GM12878 (cell line): Measurements from ENCODE around the gene ZNF512B. TPM values are rescaled to one million over a fixed set of nuclear protein-coding genes. Genes with fewer than 3 reads are reported as not detected.

Source experiments
- CHD2 ChIP-seq: IDR thresholded peaks from 2 replicates; pipeline ENCODE4 v1.6.1; 2011; ENCODE audit warnings: low read depth, low read length, improper control_type of control experiment, borderline replicate concordance
- EZH2 ChIP-seq: IDR thresholded peaks from 2 replicates; pipeline ENCODE4 v1.6.1; 2012; ENCODE audit warnings: low read depth, mild to moderate bottlenecking, control low read depth, inconsistent platforms, low read length, borderline replicate concordance; ENCODE audit not compliant: control insufficient read depth
- HDAC6 ChIP-seq: fragments of 200-600 bp; sonication (generic); IDR thresholded peaks from one replicate; pipeline ENCODE4 v1.8.0; 2017; ENCODE audit warnings: antibody characterized with exemption; ENCODE audit not compliant: unreplicated experiment
- MXI1 ChIP-seq: fragments of 150-350 bp; IDR thresholded peaks from 2 replicates; pipeline ENCODE4 v1.6.1; 2011; ENCODE audit warnings: low read depth, mild to moderate bottlenecking, inconsistent platforms, low read length, improper control_type of control experiment
- NKRF ChIP-seq: fragments of 450-650 bp; conservative IDR thresholded peaks from 2 replicates; pipeline ENCODE4 v1.6.1; 2017; ENCODE audit warnings: mild to moderate bottlenecking, moderate library complexity
- PKNOX1 ChIP-seq: fragments of 450-650 bp; IDR thresholded peaks from 2 replicates; pipeline ENCODE4 v1.6.1; 2016; ENCODE audit warnings: mild to moderate bottlenecking
- RCOR1 ChIP-seq: conservative IDR thresholded peaks from 2 replicates; pipeline ENCODE4 v1.6.1; 2012; ENCODE audit warnings: low read depth, low read length, improper control_type of control experiment
- RELA ChIP-seq: fragments of 450-650 bp; IDR thresholded peaks from 2 replicates; pipeline ENCODE4 v1.8.0; 2014; ENCODE audit warnings: borderline replicate concordance; ENCODE audit not compliant: partially characterized antibody
- SIN3A ChIP-seq: IDR thresholded peaks from 2 replicates; pipeline ENCODE4 v1.6.1; 2012; ENCODE audit warnings: low read depth, low read length, improper control_type of control experiment
- SMAD1 ChIP-seq: fragments of 450-650 bp; IDR thresholded peaks from 2 replicates; pipeline ENCODE4 v1.6.1; 2018; ENCODE audit warnings: mild to moderate bottlenecking, low read depth; ENCODE audit not compliant: partially characterized antibody
- SRF ChIP-seq, 2 experiments: IDR thresholded peaks; 2 replicates each; pipeline ENCODE4 v1.6.1; 2011; ENCODE audit warnings: low read depth in 2 of 2, low read length in 2 of 2, mild to moderate bottlenecking in 1 of 2, moderate library complexity in 1 of 2
- ZBTB11 ChIP-seq: fragments of 450-650 bp; formaldehyde crosslinking; IDR thresholded peaks from 2 replicates; pipeline ENCODE4 v1.5.0; 2022; ENCODE audit warnings: mild to moderate bottlenecking, missing genetic modification characterization
- ZNF217 ChIP-seq: fragments of 450-650 bp; IDR thresholded peaks from 2 replicates; pipeline ENCODE4 v1.6.1; 2017; ENCODE audit warnings: antibody characterized with exemption, mild to moderate bottlenecking
- polyA plus RNA-seq, 11 experiments: library from polyadenylated mRNA; depleted of rRNA in 4 of 11; unstranded in 6 of 11; stranded (reverse) in 5 of 11; fragments of >200 nt; fragmentation: Nextera tagmentation in 4 of 11; fragmentation: Illumina TruSeq in 1 of 11; extraction: Ambion mirVana in 4 of 11; extraction: Trizol in 1 of 11; gene quantifications; 1 replicate in 1 of 11; 2 replicates in 10 of 11; pipeline versions ENCODE4 v1.2.1 to v1.2.3, GENCODE V29; 2011 to 2016; ENCODE audit warnings: inconsistent platforms in 2 of 11, missing spikeins in 2 of 11, low read depth in 1 of 11
- total RNA-seq, 4 experiments: library from RNA; depleted of rRNA in 3 of 4; stranded (reverse); fragments of >200 nt in 3 of 4; fragmentation: Illumina TruSeq in 1 of 4; extraction: Trizol in 1 of 4; gene quantifications; 2 replicates each; pipeline versions ENCODE4 v1.2.1 to v1.2.3, GENCODE V29; 2013 to 2021
- TF ChIP-seq, protein P1 (sequence below): fragments of 450-650 bp; IDR thresholded peaks from 2 replicates; pipeline ENCODE4 v1.6.1; 2016; ENCODE audit warnings: mild to moderate bottlenecking
- TF ChIP-seq, protein P2 (sequence below): fragments of 450-650 bp; IDR thresholded peaks from 2 replicates; pipeline ENCODE4 v1.6.1; 2018; ENCODE audit warnings: borderline replicate concordance, mild to moderate bottlenecking; ENCODE audit not compliant: partially characterized antibody

Gene ZNF512B
- total and polyA plus RNA-seq, 10 of the 15 experiments (the other 5 are each of a cell fraction or from before 2014, with no cell fraction given), result 0.06 to 23.9 (median 4.0) TPM

- TF ChIP-seq ZBTB11 (CRISPR knock-in tag), result no peak
- TF ChIP-seq NKRF, result no peak
- no peak for TF ChIP-seq RELA
- 0 out of 2 replicates have a peak, but pooled peaks have one; percentile 9 for TF ChIP-seq SIN3A
- TF ChIP-seq, protein P1, sequence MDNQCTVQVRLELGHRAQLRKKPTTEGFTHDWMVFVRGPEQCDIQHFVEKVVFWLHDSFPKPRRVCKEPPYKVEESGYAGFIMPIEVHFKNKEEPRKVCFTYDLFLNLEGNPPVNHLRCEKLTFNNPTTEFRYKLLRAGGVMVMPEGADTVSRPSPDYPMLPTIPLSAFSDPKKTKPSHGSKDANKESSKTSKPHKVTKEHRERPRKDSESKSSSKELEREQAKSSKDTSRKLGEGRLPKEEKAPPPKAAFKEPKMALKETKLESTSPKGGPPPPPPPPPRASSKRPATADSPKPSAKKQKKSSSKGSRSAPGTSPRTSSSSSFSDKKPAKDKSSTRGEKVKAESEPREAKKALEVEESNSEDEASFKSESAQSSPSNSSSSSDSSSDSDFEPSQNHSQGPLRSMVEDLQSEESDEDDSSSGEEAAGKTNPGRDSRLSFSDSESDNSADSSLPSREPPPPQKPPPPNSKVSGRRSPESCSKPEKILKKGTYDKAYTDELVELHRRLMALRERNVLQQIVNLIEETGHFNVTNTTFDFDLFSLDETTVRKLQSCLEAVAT, result peak; percentile 15; the same call in 1 of the 2 replicates
- peak; percentile 42; the same call in 1 of the 2 replicates for TF ChIP-seq MXI1
- no peak for TF ChIP-seq CHD2
- TF ChIP-seq RCOR1, result no peak
- no peak for TF ChIP-seq HDAC6
- TF ChIP-seq EZH2, result no peak
- peak; percentile 10; the same call in 1 of the 2 replicates for TF ChIP-seq PKNOX1
- TF ChIP-seq ZNF217, result no peak
- TF ChIP-seq SRF (IDR thresholded peaks at IDR 0.05; ENCODE audit: low read depth in 2 of 2, low read length in 2 of 2), result no peak
- no peak for TF ChIP-seq SMAD1
- TF ChIP-seq, protein P2, sequence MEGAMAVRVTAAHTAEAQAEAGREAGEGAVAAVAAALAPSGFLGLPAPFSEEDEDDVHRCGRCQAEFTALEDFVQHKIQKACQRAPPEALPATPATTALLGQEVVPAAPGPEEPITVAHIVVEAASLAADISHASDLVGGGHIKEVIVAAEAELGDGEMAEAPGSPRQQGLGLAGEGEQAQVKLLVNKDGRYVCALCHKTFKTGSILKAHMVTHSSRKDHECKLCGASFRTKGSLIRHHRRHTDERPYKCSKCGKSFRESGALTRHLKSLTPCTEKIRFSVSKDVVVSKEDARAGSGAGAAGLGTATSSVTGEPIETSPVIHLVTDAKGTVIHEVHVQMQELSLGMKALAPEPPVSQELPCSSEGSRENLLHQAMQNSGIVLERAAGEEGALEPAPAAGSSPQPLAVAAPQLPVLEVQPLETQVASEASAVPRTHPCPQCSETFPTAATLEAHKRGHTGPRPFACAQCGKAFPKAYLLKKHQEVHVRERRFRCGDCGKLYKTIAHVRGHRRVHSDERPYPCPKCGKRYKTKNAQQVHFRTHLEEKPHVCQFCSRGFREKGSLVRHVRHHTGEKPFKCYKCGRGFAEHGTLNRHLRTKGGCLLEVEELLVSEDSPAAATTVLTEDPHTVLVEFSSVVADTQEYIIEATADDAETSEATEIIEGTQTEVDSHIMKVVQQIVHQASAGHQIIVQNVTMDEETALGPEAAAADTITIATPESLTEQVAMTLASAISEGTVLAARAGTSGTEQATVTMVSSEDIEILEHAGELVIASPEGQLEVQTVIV, result no peak
Observed at GRCh38 chr20:63977739-63978276, 8.1 kb upstream of the ZNF512B start (continued).
